ENCODE measurements around the gene VAT1L.

VAT1L gene

GRCh38 chr16:77759821-77760220 lies 28.5 kb upstream of the VAT1L start:
- Histone ChIP-seq H3K36me3 (ENCODE audit: insufficient read depth, low read length) (no peaks in the 10 kb centered on the region), H3K9ac (ENCODE audit: low read depth, low read length) (no peak overlapping the region), H3K9me3 (ENCODE audit: insufficient read depth, low read depth, low read length) (no peaks in the 10 kb centered on the region), H3K27ac (ENCODE audit: low read depth, low read length) (no peak overlapping the region), H3K4me3 (ENCODE audit: low read length) (no peak overlapping the region), H3K4me1 (ENCODE audit: insufficient read depth, low read length) (no peaks in the 10 kb centered on the region; the same call in 1 of the 2 replicates), H3K27me3 (ENCODE audit: insufficient read depth, low read length) (no peaks in the 10 kb centered on the region)
- 81% methylated on average over 3 of the region's 3 CpGs for WGBS

GRCh38 chr16:77760800-77761199 lies 27.6 kb upstream of the VAT1L start:
- H3K4me3 ChIP-seq (ENCODE audit: low read length): no peak overlapping the region
- H3K9ac ChIP-seq (ENCODE audit: low read depth, low read length): no peak overlapping the region
- no peak overlapping the region for H3K27ac ChIP-seq (ENCODE audit: low read depth, low read length)
- no peaks in the 10 kb centered on the region; the same call in 1 of the 2 replicates for H3K4me1 ChIP-seq (ENCODE audit: insufficient read depth, low read length)
- WGBS: 90% methylated on average over 1 of the region's 1 CpG
- H3K36me3 ChIP-seq (ENCODE audit: insufficient read depth, low read length): no peaks in the 10 kb centered on the region
- no peaks in the 10 kb centered on the region for H3K9me3 ChIP-seq (ENCODE audit: insufficient read depth, low read depth, low read length)
- H3K27me3 ChIP-seq (ENCODE audit: insufficient read depth, low read length): no peaks in the 10 kb centered on the region

GRCh38 chr16:77761204-77761603 lies 27.2 kb upstream of the VAT1L start:
- H3K9me3 ChIP-seq (ENCODE audit: insufficient read depth, low read depth, low read length): no peaks in the 10 kb centered on the region
- no peaks in the 10 kb centered on the region for H3K36me3 ChIP-seq (ENCODE audit: insufficient read depth, low read length)
- 100% methylated on average over 1 of the region's 1 CpG for WGBS
- no peaks in the 10 kb centered on the region; the same call in 1 of the 2 replicates for H3K4me1 ChIP-seq (ENCODE audit: insufficient read depth, low read length)
- H3K27ac ChIP-seq (ENCODE audit: low read depth, low read length): no peak overlapping the region
- no peak overlapping the region for H3K9ac ChIP-seq (ENCODE audit: low read depth, low read length)
- H3K4me3 ChIP-seq (ENCODE audit: low read length): no peak overlapping the region
- no peaks in the 10 kb centered on the region for H3K27me3 ChIP-seq (ENCODE audit: insufficient read depth, low read length)

- H3K9ac ChIP-seq (ENCODE audit: low read depth, low read length): no peak overlapping the region
- WGBS: 67% methylated on average over 2 of the region's 2 CpGs
- no peaks in the 10 kb centered on the region for H3K9me3 ChIP-seq (ENCODE audit: insufficient read depth, low read depth, low read length)
- no peak overlapping the region for H3K4me3 ChIP-seq (ENCODE audit: low read length)
- H3K4me1 ChIP-seq (ENCODE audit: insufficient read depth, low read length): no peaks in the 10 kb centered on the region; the same call in 1 of the 2 replicates
- no peaks in the 10 kb centered on the region for H3K27me3 ChIP-seq (ENCODE audit: insufficient read depth, low read length)
- H3K27ac ChIP-seq (ENCODE audit: low read depth, low read length): no peak overlapping the region
- no peaks in the 10 kb centered on the region for H3K36me3 ChIP-seq (ENCODE audit: insufficient read depth, low read length)
These were observed 26.1 kb upstream of the VAT1L start for GRCh38 chr16:77762262-77762661.

- WGBS: 96% methylated on average over 1 of the region's 1 CpG
- no peak overlapping the region for H3K9ac ChIP-seq (ENCODE audit: low read depth, low read length)
- no peaks in the 10 kb centered on the region for H3K36me3 ChIP-seq (ENCODE audit: insufficient read depth, low read length)
- H3K4me3 ChIP-seq (ENCODE audit: low read length): no peak overlapping the region
- H3K4me1 ChIP-seq (ENCODE audit: insufficient read depth, low read length): no peaks in the 10 kb centered on the region; the same call in 1 of the 2 replicates
- no peak overlapping the region for H3K27ac ChIP-seq (ENCODE audit: low read depth, low read length)
- H3K9me3 ChIP-seq (ENCODE audit: insufficient read depth, low read depth, low read length): no peaks in the 10 kb centered on the region
- no peaks in the 10 kb centered on the region for H3K27me3 ChIP-seq (ENCODE audit: insufficient read depth, low read length)
These were observed 24.4 kb upstream of the VAT1L start for GRCh38 chr16:77763994-77764393.

GRCh38 chr16:77767211-77767610 lies 21.2 kb upstream of the VAT1L start:
- WGBS: 89% methylated on average over 4 of the region's 4 CpGs
- Histone ChIP-seq H3K27ac (ENCODE audit: low read depth, low read length) (no peak overlapping the region), H3K27me3 (ENCODE audit: insufficient read depth, low read length) (no peaks in the 10 kb centered on the region), H3K36me3 (ENCODE audit: insufficient read depth, low read length) (no peaks in the 10 kb centered on the region), H3K9ac (ENCODE audit: low read depth, low read length) (no peak overlapping the region), H3K4me3 (ENCODE audit: low read length) (no peak overlapping the region), H3K9me3 (ENCODE audit: insufficient read depth, low read depth, low read length) (no peaks in the 10 kb centered on the region), H3K4me1 (ENCODE audit: insufficient read depth, low read length) (no peaks in the 10 kb centered on the region)

- whole genome bisulfite sequencing: 98% methylated on average over 3 of the region's 3 CpGs
- H3K27ac ChIP-seq (ENCODE audit: low read depth, low read length): no peak overlapping the region
- no peaks in the 10 kb centered on the region for H3K36me3 ChIP-seq (ENCODE audit: insufficient read depth, low read length)
- no peaks in the 10 kb centered on the region for H3K4me1 ChIP-seq (ENCODE audit: insufficient read depth, low read length)
- H3K4me3 ChIP-seq (ENCODE audit: low read length): no peak overlapping the region
- no peaks in the 10 kb centered on the region for H3K9me3 ChIP-seq (ENCODE audit: insufficient read depth, low read depth, low read length)
- no peak overlapping the region for H3K9ac ChIP-seq (ENCODE audit: low read depth, low read length)
- no peaks in the 10 kb centered on the region for H3K27me3 ChIP-seq (ENCODE audit: insufficient read depth, low read length)
These were observed 20.5 kb upstream of the VAT1L start for GRCh38 chr16:77767826-77768225.

GRCh38 chr16:77775911-77776909 lies 12.2 kb upstream of the VAT1L start:
- Histone ChIP-seq H3K9me3 (ENCODE audit: insufficient read depth, low read depth, low read length) (no peaks in the 10 kb centered on the region), H3K27ac (ENCODE audit: low read depth, low read length) (no peak overlapping the region), H3K4me1 (ENCODE audit: insufficient read depth, low read length) (no peaks in the 10 kb centered on the region; the same call in 1 of the 2 replicates), H3K27me3 (ENCODE audit: insufficient read depth, low read length) (no peaks in the 10 kb centered on the region), H3K4me3 (ENCODE audit: low read length) (no peak overlapping the region), H3K36me3 (ENCODE audit: insufficient read depth, low read length) (no peaks in the 10 kb centered on the region), H3K9ac (ENCODE audit: low read depth, low read length) (no peak overlapping the region)
- 86% methylated on average over 6 of the region's 6 CpGs for WGBS

GRCh38 chr16:77777745-77778144 lies 10.6 kb upstream of the VAT1L start:
- Histone ChIP-seq H3K27me3 (ENCODE audit: insufficient read depth, low read length) (no peaks in the 10 kb centered on the region), H3K27ac (ENCODE audit: low read depth, low read length) (no peak overlapping the region), H3K9me3 (ENCODE audit: insufficient read depth, low read depth, low read length) (no peaks in the 10 kb centered on the region), H3K4me1 (ENCODE audit: insufficient read depth, low read length) (no peaks in the 10 kb centered on the region; the same call in 1 of the 2 replicates), H3K36me3 (ENCODE audit: insufficient read depth, low read length) (no peaks in the 10 kb centered on the region), H3K9ac (ENCODE audit: low read depth, low read length) (no peak overlapping the region), H3K4me3 (ENCODE audit: low read length) (no peak overlapping the region)
- 98% methylated on average over 4 of the region's 4 CpGs for WGBS

GRCh38 chr16:77780378-77780837 lies 8.0 kb upstream of the VAT1L start:
- WGBS: 71% methylated on average over 8 of the region's 9 CpGs
- Histone ChIP-seq H3K27ac (ENCODE audit: low read depth, low read length) (no peak overlapping the region), H3K9ac (ENCODE audit: low read depth, low read length) (no peak overlapping the region), H3K9me3 (ENCODE audit: insufficient read depth, low read depth, low read length) (no peaks in the 10 kb centered on the region), H3K4me1 (ENCODE audit: insufficient read depth, low read length) (no peaks in the 10 kb centered on the region; the same call in 1 of the 2 replicates), H3K36me3 (ENCODE audit: insufficient read depth, low read length) (no peaks in the 10 kb centered on the region), H3K4me3 (ENCODE audit: low read length) (no peak overlapping the region), H3K27me3 (ENCODE audit: insufficient read depth, low read length) (no peaks in the 10 kb centered on the region)

- H3K27me3 ChIP-seq (ENCODE audit: insufficient read depth, low read length): no peaks in the 10 kb centered on the region
- H3K9ac ChIP-seq (ENCODE audit: low read depth, low read length): no peak overlapping the region
- no peak overlapping the region for H3K27ac ChIP-seq (ENCODE audit: low read depth, low read length)
- H3K4me1 ChIP-seq (ENCODE audit: insufficient read depth, low read length): no peaks in the 10 kb centered on the region; the same call in 1 of the 2 replicates
- H3K9me3 ChIP-seq (ENCODE audit: insufficient read depth, low read depth, low read length): no peaks in the 10 kb centered on the region
- no peak overlapping the region for H3K4me3 ChIP-seq (ENCODE audit: low read length)
- H3K36me3 ChIP-seq (ENCODE audit: insufficient read depth, low read length): no peaks in the 10 kb centered on the region
These were observed 7.3 kb upstream of the VAT1L start for GRCh38 chr16:77781091-77781490.
